K562 (cell line): Measurements from ENCODE around the gene ZG16B. TPM values are rescaled to one million over a fixed set of nuclear protein-coding genes. Genes with fewer than 3 reads are reported as not detected.

Experiments used
- ATAC-seq: fragments of 200-7000 bp; cut with Tn5 transposase; 3 replicates; pipeline ENCODE4 v1.9.1; 2020; ENCODE audit warnings: moderate library complexity
- BruUV-seq: library from RNA; stranded (reverse); fragments of 400-500 nt; replicated peaks from 2 replicates; lab custom pipeline; 2021; lab: Mats Ljungman, UMichigan
- CTCF ChIA-PET: fragments of 300-600 bp; formaldehyde crosslinking; extraction: SDS; loops from one replicate; lab custom pipeline; 2021; ENCODE audit warnings: low intra/inter-chr PET ratio; lab: Yijun Ruan, JAX
- POLR2A ChIA-PET: fragments of 300-600, 350-650 bp; sonication (Branson Sonifier 250); formaldehyde crosslinking; extraction: SDS; loops from one replicate; lab custom pipeline; 2021; ENCODE audit warnings: antibody characterized with exemption, inconsistent platforms; lab: Yijun Ruan, JAX
- DNase-seq, 4 experiments: peaks; one replicate each; pipeline versions ENCODE4 v3.0.0 to v3.0.0-alpha.2; 2011 to 2018; ENCODE audit warnings: low spot score in 3 of 4, mixed read lengths in 3 of 4; ENCODE audit errors: extremely low read depth in 1 of 4
- FAIRE-seq: peaks from 2 replicates; lab custom pipeline; 2011; peaks lifted over from hg19 to GRCh38; lab: Jason Lieb, UNC
- H2AFZ ChIP-seq: 2 replicates; pipeline ENCODE4 v1.6.0; 2011; ENCODE audit warnings: low read depth, low read length, control low read depth, inconsistent platforms
- H3K27ac ChIP-seq: fragments of 200-600 bp; 3 replicates; pipeline ENCODE4 v1.8.0; 2011; ENCODE audit warnings: low read depth, mild to moderate bottlenecking, control low read depth, inconsistent platforms, low read length, moderate library complexity, mixed read lengths; ENCODE audit errors: extremely low read depth
- H3K27me3 ChIP-seq, 2 experiments: fragments of 300-600 bp in 1 of 2; 2 replicates in 1 of 2; 3 replicates in 1 of 2; pipeline versions ENCODE4 v1.6.0 to v1.8.0; 2011; ENCODE audit warnings: inconsistent platforms in 2 of 2, low read length in 2 of 2, mild to moderate bottlenecking in 1 of 2, mixed read lengths in 1 of 2, moderate library complexity in 1 of 2; ENCODE audit not compliant: control insufficient read depth in 2 of 2, insufficient read depth in 2 of 2
- H3K36me3 ChIP-seq: fragments of 300-600 bp; 3 replicates; pipeline ENCODE4 v1.8.0; 2011; ENCODE audit warnings: mild to moderate bottlenecking, low read length, inconsistent platforms; ENCODE audit not compliant: control insufficient read depth, insufficient read depth
- H3K4me1 ChIP-seq, 2 experiments: fragments of 200-600 bp in 1 of 2; replicated peaks in 1 of 2; 2 replicates in 1 of 2; 3 replicates in 1 of 2; pipeline versions ENCODE4 v1.5.1 to v1.8.0; 2011; ENCODE audit warnings: inconsistent platforms in 2 of 2, low read length in 2 of 2, mild to moderate bottlenecking in 1 of 2, mixed read lengths in 1 of 2, moderate library complexity in 1 of 2; ENCODE audit not compliant: control insufficient read depth in 2 of 2, insufficient read depth in 2 of 2
- H3K4me2 ChIP-seq: 2 replicates; pipeline ENCODE4 v1.6.1; 2011; ENCODE audit warnings: low read length, control low read depth, inconsistent platforms, mixed read lengths; ENCODE audit not compliant: insufficient read depth
- H3K4me3 ChIP-seq: fragments of 200-600 bp; sonication (generic), shearing (Covaris generic); 2 replicates; pipeline ENCODE4 v1.5.1; 2016; ENCODE audit warnings: control low read depth, inconsistent platforms
- H3K79me2 ChIP-seq: fragments of 200-600 bp; 3 replicates; pipeline ENCODE4 v1.8.0; 2011; ENCODE audit warnings: low read length, inconsistent platforms; ENCODE audit not compliant: control insufficient read depth, insufficient read depth
- H3K9ac ChIP-seq, 2 experiments: 2 replicates each; pipeline versions ENCODE4 v1.6.0 to v1.6.1; 2011; ENCODE audit warnings: low read depth in 2 of 2, low read length in 2 of 2, control low read depth in 1 of 2, inconsistent platforms in 1 of 2, mild to moderate bottlenecking in 1 of 2, mixed read lengths in 1 of 2; ENCODE audit not compliant: insufficient read depth in 1 of 2
- H3K9me1 ChIP-seq: one replicate; pipeline ENCODE4 v1.6.0; 2011; ENCODE audit warnings: inconsistent platforms, mild to moderate bottlenecking, low read length, moderate library complexity; ENCODE audit not compliant: control insufficient read depth, insufficient read depth
- H3K9me3 ChIP-seq: replicated peaks from 2 replicates; pipeline ENCODE4 v1.5.1; 2011; ENCODE audit warnings: low read depth, low read length, inconsistent platforms; ENCODE audit not compliant: control insufficient read depth, insufficient read depth
- H4K20me1 ChIP-seq: replicated peaks from 2 replicates; pipeline ENCODE4 v1.6.1; 2011; ENCODE audit warnings: low read length, inconsistent platforms, mixed read lengths; ENCODE audit not compliant: control insufficient read depth, insufficient read depth
- CBX1 ChIP-seq: sonication (generic); IDR thresholded peaks from 2 replicates; pipeline ENCODE4 v1.6.1; 2016; ENCODE audit warnings: antibody characterized with exemption, low read depth, mild to moderate bottlenecking
- EGR1 ChIP-seq: fragments of 450-650 bp; conservative IDR thresholded peaks from 2 replicates; pipeline ENCODE4 v1.6.1; 2017; ENCODE audit warnings: mild to moderate bottlenecking
- ETV5 ChIP-seq: sonication (generic); formaldehyde crosslinking; IDR thresholded peaks from 2 replicates; pipeline ENCODE4 v1.4.0; 2020; ENCODE audit warnings: low read depth, mild to moderate bottlenecking, missing genetic modification reagents
- L3MBTL2 ChIP-seq: fragments of 450-650 bp; IDR thresholded peaks from 2 replicates; pipeline ENCODE4 v1.6.1; 2016; ENCODE audit warnings: mild to moderate bottlenecking, moderate library complexity
- MIER1 ChIP-seq: fragments of 450-650 bp; IDR thresholded peaks from 2 replicates; pipeline ENCODE4 v1.6.1; 2016; ENCODE audit warnings: antibody characterized with exemption, mild to moderate bottlenecking, low read depth
- NONO ChIP-seq, 2 experiments: fragments of 200-400 bp in 1 of 2; fragments of 450-650 bp in 1 of 2; formaldehyde crosslinking in 1 of 2; IDR thresholded peaks; 2 replicates each; pipeline ENCODE4 v1.6.1; 2017; ENCODE audit warnings: low read depth in 2 of 2, mild to moderate bottlenecking in 2 of 2, moderate library complexity in 2 of 2, low read length in 1 of 2
- ZNF354B ChIP-seq: fragments of 250-450 bp; sonication (Bioruptor Pico); IDR thresholded peaks from 2 replicates; pipeline ENCODE4 v1.4.0; 2020
- WGBS: fragments of 100-300 bp; shearing (Covaris generic); methylation state at CpG from one replicate; pipeline ENCODE4 v1.1.6; 2016; ENCODE audit warnings: low coverage, mixed read lengths; ENCODE audit not compliant: insufficient coverage; ENCODE audit errors: missing lambda C conversion rate; 5-methylcytosine and 5-hydroxymethylcytosine counted together
- in situ Hi-C: fragments of 300-500 bp; cut with MboI; formaldehyde crosslinking; loops from 4 replicates; pipeline ENCODE4 v1.15.0; 2018; ENCODE audit warnings: inconsistent platforms, mixed read lengths
- intact Hi-C: fragments of 100-400 bp; cut with micrococcal nuclease; formaldehyde crosslinking; loops from 2 replicates; pipeline ENCODE4 v1.14.2; 2022
- polyA plus RNA-seq, 8 experiments: library from polyadenylated mRNA; depleted of rRNA in 4 of 8; stranded (reverse) in 5 of 8; unstranded in 3 of 8; fragments of >200 nt; fragmentation: Nextera tagmentation in 2 of 8; fragmentation: Illumina TruSeq in 1 of 8; extraction: Ambion mirVana in 2 of 8; extraction: Trizol in 1 of 8; gene quantifications; 2 replicates each; pipeline versions ENCODE4 v1.2.1 to v1.2.3, GENCODE V29; 2011 to 2014; ENCODE audit warnings: inconsistent platforms in 1 of 8, missing spikeins in 1 of 8
- total RNA-seq, 7 experiments: library from RNA; depleted of rRNA in 6 of 7; stranded (reverse); fragments of >200 nt in 6 of 7; fragmentation: Illumina TruSeq in 2 of 7; extraction: Trizol in 2 of 7; gene quantifications; 2 replicates each; pipeline versions ENCODE4 v1.2.1 to v1.2.3, GENCODE V29; 2011 to 2021; ENCODE audit warnings: low replicate concordance in 1 of 7
- TF ChIP-seq, protein P1 (sequence below): sonication (generic); formaldehyde crosslinking; IDR thresholded peaks from 2 replicates; pipeline ENCODE4 v1.8.1; 2023; ENCODE audit warnings: mild to moderate bottlenecking, missing genetic modification reagents
- TF ChIP-seq, protein P2 (sequence below): IDR thresholded peaks from 2 replicates; pipeline ENCODE4 v1.6.1; 2011; ENCODE audit warnings: borderline replicate concordance, low read depth, mild to moderate bottlenecking, moderate library complexity, low read length; ENCODE audit not compliant: insufficient read depth, poor library complexity, severe bottlenecking

ZG16B gene
- total and polyA plus RNA-seq, 9 of the 15 experiments (the other 6 are each of a cell fraction or from before 2014, with no cell fraction given) = 0.25 to 0.43 (median 0.34) TPM; not detected in 5

DNA sequence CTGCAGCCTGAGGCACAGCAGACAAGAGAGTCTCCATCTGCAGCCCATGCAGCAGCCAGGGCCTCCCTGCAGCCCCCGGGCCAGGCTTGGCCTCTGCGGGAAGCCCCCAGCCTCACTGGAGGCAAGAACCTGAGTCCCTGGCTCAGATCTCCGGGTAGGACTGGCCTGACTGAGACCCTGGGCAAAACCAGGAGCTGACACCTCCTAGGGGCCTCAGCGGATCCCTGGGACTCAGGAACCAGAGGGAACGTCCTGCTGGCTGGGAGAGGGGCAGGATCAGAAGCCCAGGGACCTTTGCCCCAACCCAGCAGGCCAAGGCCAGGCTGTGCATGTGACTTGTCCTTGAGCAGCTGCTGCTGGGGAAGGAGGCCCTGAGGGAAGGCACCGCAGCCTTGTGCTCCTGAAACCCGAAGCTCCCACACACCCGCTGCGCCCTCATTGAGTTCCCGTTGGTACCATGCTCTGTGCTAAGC is 14.8 kb upstream of the ZG16B start:
- Histone ChIP-seq H4K20me1 (no peaks in the 10 kb centered on the region), H3K79me2 (peaks cover 28% of the 10 kb centered on the region), H3K9me1 (no peaks in the 10 kb centered on the region), H3K4me3 (no peak overlapping the region), H3K27me3 (peaks cover 0 to 11% of the 10 kb centered on the region in 2 experiments; a peak in 2 of 5 replicates), H3K9me3 (no peaks in the 10 kb centered on the region), H3K4me2 (no peak overlapping the region), H3K27ac (no peak overlapping the region), H2AFZ (no peak overlapping the region), H3K4me1 (peaks cover 17 to 58% of the 10 kb centered on the region in 2 experiments; a peak in 4 of 5 replicates), H3K9ac (peak overlapping the region in 1 of 2 experiments; percentile 59; a peak in 1 of 4 replicates), H3K36me3 (peaks cover 22% of the 10 kb centered on the region; the same call in 2 of the 3 replicates)
- intact Hi-C loops = loop anchor here (5.0 kb wide), 1 partner anchor 38 kb away; the partner anchor contains the start of gene ELOB
- DNase-seq (no peak), ATAC-seq (no peak), FAIRE-seq (no peak)
- TF ChIP-seq ZNF354B (CRISPR knock-in tag) = no peak
- TF ChIP-seq L3MBTL2 = no peak
- TF ChIP-seq ETV5 (CRISPR knock-in tag) = no peak
- POLR2A ChIA-PET = interaction anchor here (0.6 to 1.9 kb wide), 2 partner anchors 51 to 110 kb away, joined by 3 to 4 read pairs; no protein-coding TSS in a partner anchor
- WGBS = 82% methylated on average over 10 of the region's 10 CpGs
- CTCF ChIA-PET = no interaction called here
- in situ Hi-C loops = no loop called here
- BruUV-seq = no TSS peak

DNA sequence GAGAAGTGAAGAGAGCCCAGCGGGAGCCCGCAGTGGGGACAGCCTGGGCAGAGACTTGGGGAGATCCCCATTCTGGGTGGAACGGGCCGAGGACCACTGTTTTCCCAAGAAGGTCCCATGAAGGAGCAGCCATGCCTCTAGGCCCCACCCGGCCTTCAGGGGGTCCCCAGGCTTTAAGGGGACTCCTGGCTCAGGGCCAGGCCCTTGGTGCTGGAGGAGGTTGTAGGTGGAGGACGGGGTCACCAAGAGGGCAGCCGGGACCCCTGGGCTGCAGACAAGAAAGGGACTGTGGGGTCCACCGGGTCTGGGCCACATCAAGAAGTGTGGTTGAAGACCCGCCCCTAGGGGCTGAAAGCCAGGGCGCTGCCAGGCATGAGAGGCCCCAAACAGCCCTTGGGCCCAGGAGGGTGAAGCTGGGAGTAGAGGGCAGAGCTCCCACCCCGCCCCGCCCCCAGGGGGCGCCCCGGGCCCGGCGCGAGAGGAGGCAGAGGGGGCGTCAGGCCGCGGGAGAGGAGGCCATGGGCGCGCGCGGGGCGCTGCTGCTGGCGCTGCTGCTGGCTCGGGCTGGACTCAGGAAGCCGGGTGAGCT is 13.3 kb upstream of the ZG16B start, which contains the start of gene PRSS21:
TSS of gene PRSS21 (plus strand) at position 487 of the 589 bp plus-strand sequence. CDS start at position 519, 32 bp downstream.
- H3K4me2 ChIP-seq = peak within 1 kb of the TSS; percentile 90
- no peaks in the 10 kb centered on the region for H3K9me3 ChIP-seq
- DNase-seq (peak in 1 of 4 experiments; percentile 90), FAIRE-seq (no peak), ATAC-seq (peak; percentile 90)
- H2AFZ ChIP-seq = peak within 1 kb of the TSS; percentile 97
- in situ Hi-C loops (no loop called here), intact Hi-C loops (loop anchor here (5.0 kb wide), 1 partner anchor 40 kb away; the partner anchor contains the start of gene ELOB)
- no peaks in the 10 kb centered on the region for H3K27me3 ChIP-seq
- BruUV-seq = no TSS peak
- H3K4me3 ChIP-seq = peak within 1 kb of the TSS; percentile 82
- peaks cover 32% of the 10 kb centered on the region; the same call in 2 of the 3 replicates for H3K36me3 ChIP-seq
- H3K4me1 ChIP-seq = peaks cover 13 to 62% of the 10 kb centered on the region in 2 experiments; a peak in 4 of 5 replicates
- no peaks in the 10 kb centered on the region for H3K9me1 ChIP-seq
- peaks cover 28% of the 10 kb centered on the region for H3K79me2 ChIP-seq
- 35% methylated on average over 12 of the region's 28 CpGs for WGBS
- H3K27ac ChIP-seq = peak within 1 kb of the TSS; percentile 89
- ChIA-PET POLR2A (interaction anchor here (0.8 to 1.9 kb wide), 3 partner anchors 16 to 52 kb away, joined by 3 to 4 read pairs (median 3); no protein-coding TSS in a partner anchor), CTCF (interaction anchor here (0.6 kb wide), 1 partner anchor 314 kb away, joined by 3 read pairs; no protein-coding TSS in a partner anchor)
- no peaks in the 10 kb centered on the region for H4K20me1 ChIP-seq
- H3K9ac ChIP-seq = peak within 1 kb of the TSS; percentile 90 to 99
- TF ChIP-seq NONO (IDR thresholded peaks at IDR 0.05; ENCODE audit: low read depth in 2 of 2, low read length in 1 of 2) (0 out of 4 replicates have a peak, but pooled peaks of 1 of the 2 experiments have one; percentile 60), MIER1 (0 out of 2 replicates have a peak, but pooled peaks have one; percentile 38), EGR1 (no peak; the same call in 1 of the 2 replicates), CBX1 (peak; percentile 57; the same call in 1 of the 2 replicates)
- TF ChIP-seq, protein P1, sequence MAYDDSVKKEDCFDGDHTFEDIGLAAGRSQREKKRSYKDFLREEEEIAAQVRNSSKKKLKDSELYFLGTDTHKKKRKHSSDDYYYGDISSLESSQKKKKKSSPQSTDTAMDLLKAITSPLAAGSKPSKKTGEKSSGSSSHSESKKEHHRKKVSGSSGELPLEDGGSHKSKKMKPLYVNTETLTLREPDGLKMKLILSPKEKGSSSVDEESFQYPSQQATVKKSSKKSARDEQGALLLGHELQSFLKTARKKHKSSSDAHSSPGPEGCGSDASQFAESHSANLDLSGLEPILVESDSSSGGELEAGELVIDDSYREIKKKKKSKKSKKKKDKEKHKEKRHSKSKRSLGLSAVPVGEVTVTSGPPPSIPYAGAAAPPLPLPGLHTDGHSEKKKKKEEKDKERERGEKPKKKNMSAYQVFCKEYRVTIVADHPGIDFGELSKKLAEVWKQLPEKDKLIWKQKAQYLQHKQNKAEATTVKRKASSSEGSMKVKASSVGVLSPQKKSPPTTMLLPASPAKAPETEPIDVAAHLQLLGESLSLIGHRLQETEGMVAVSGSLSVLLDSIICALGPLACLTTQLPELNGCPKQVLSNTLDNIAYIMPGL = peak; percentile 59; the same call in 1 of the 2 replicates
- TF ChIP-seq, protein P2, sequence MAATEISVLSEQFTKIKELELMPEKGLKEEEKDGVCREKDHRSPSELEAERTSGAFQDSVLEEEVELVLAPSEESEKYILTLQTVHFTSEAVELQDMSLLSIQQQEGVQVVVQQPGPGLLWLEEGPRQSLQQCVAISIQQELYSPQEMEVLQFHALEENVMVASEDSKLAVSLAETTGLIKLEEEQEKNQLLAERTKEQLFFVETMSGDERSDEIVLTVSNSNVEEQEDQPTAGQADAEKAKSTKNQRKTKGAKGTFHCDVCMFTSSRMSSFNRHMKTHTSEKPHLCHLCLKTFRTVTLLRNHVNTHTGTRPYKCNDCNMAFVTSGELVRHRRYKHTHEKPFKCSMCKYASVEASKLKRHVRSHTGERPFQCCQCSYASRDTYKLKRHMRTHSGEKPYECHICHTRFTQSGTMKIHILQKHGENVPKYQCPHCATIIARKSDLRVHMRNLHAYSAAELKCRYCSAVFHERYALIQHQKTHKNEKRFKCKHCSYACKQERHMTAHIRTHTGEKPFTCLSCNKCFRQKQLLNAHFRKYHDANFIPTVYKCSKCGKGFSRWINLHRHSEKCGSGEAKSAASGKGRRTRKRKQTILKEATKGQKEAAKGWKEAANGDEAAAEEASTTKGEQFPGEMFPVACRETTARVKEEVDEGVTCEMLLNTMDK = peak; percentile 97
